Measurements from ENCODE around the gene CDC23.
A peak's percentile ranks its signal among the peaks of the same experiment; 100 is the strongest.
"Not testable (repeated sequence)": the region's sequence is repeated elsewhere in the genome, so short reads cannot be mapped to it uniquely, and the experiment has no call there.

CDC23 gene

GRCh38 chr5:138213161-138214029, at the start of gene CDC23:
Gene CDC23, minus strand, starts transcription at chr5:138213323. Its CDS starts 11 bp downstream, at chr5:138213312.
- FAIRE-seq = peak; percentile 100
- peak; percentile 95 for DNase-seq (ENCODE audit: insufficient read length, low spot score)

- FAIRE-seq = no peak
Measured at GRCh38 chr5:138258704-138259292, 45.7 kb upstream of the CDC23 start.

GRCh38 chr5:138257583-138257982, 44.5 kb upstream of the CDC23 start:
- no peak for FAIRE-seq

More at GRCh38 chr5:138258704-138259292, 45.7 kb upstream of the CDC23 start:
- no peak for DNase-seq (ENCODE audit: insufficient read length, low spot score)

GRCh38 chr5:138252944-138253343, 39.8 kb upstream of the CDC23 start:
- FAIRE-seq = no peak
- DNase-seq (ENCODE audit: insufficient read length, low spot score) = no peak

More at GRCh38 chr5:138257583-138257982, 44.5 kb upstream of the CDC23 start:
- no peak for DNase-seq (ENCODE audit: insufficient read length, low spot score)

GRCh38 chr5:138247800-138248199, 34.7 kb upstream of the CDC23 start:
- FAIRE-seq; DNase-seq (ENCODE audit: insufficient read length, low spot score): not testable (repeated sequence)

- FAIRE-seq = no peak
- no peak for DNase-seq (ENCODE audit: insufficient read length, low spot score)
Measured at GRCh38 chr5:138246822-138247221, 33.7 kb upstream of the CDC23 start.

- no peak for FAIRE-seq
- DNase-seq (ENCODE audit: insufficient read length, low spot score) = no peak
Measured at GRCh38 chr5:138246334-138246733, 33.2 kb upstream of the CDC23 start.

GRCh38 chr5:138245717-138246116, 32.6 kb upstream of the CDC23 start:
- DNase-seq (ENCODE audit: insufficient read length, low spot score) = no peak
- no peak for FAIRE-seq

GRCh38 chr5:138243794-138244193, 30.7 kb upstream of the CDC23 start:
- no peak for FAIRE-seq
- DNase-seq (ENCODE audit: insufficient read length, low spot score) = no peak

- no peak for DNase-seq (ENCODE audit: insufficient read length, low spot score)
- no peak for FAIRE-seq
Measured at GRCh38 chr5:138241688-138242571, 28.8 kb upstream of the CDC23 start.

GRCh38 chr5:138240650-138241385, 27.7 kb upstream of the CDC23 start:
- peak; percentile 70 for FAIRE-seq
- no peak for DNase-seq (ENCODE audit: insufficient read length, low spot score)

- FAIRE-seq (no peak), DNase-seq (ENCODE audit: insufficient read length, low spot score) (no peak)
Measured at GRCh38 chr5:138238034-138238433, 24.9 kb upstream of the CDC23 start.

- no peak for FAIRE-seq
Measured at GRCh38 chr5:138234651-138235050, 21.5 kb upstream of the CDC23 start.

GRCh38 chr5:138233280-138233679, 20.2 kb upstream of the CDC23 start:
- no peak for DNase-seq (ENCODE audit: insufficient read length, low spot score)
- no peak for FAIRE-seq

More at GRCh38 chr5:138234651-138235050, 21.5 kb upstream of the CDC23 start:
- DNase-seq (ENCODE audit: insufficient read length, low spot score) = no peak

GRCh38 chr5:138230981-138231589, 18.0 kb upstream of the CDC23 start:
- no peak for FAIRE-seq

GRCh38 chr5:138230261-138230660, 17.1 kb upstream of the CDC23 start:
- no peak for FAIRE-seq
- no peak for DNase-seq (ENCODE audit: insufficient read length, low spot score)

More at GRCh38 chr5:138230981-138231589, 18.0 kb upstream of the CDC23 start:
- DNase-seq (ENCODE audit: insufficient read length, low spot score) = no peak

- FAIRE-seq = no peak
- no peak for DNase-seq (ENCODE audit: insufficient read length, low spot score)
Measured at GRCh38 chr5:138229387-138229786, 16.3 kb upstream of the CDC23 start.

- no peak for DNase-seq (ENCODE audit: insufficient read length, low spot score)
Measured at GRCh38 chr5:138226910-138227309, 13.8 kb upstream of the CDC23 start.

GRCh38 chr5:138224712-138225111, 11.6 kb upstream of the CDC23 start:
- FAIRE-seq (no peak), DNase-seq (ENCODE audit: insufficient read length, low spot score) (no peak)

More at GRCh38 chr5:138226910-138227309, 13.8 kb upstream of the CDC23 start:
- FAIRE-seq = no peak

- FAIRE-seq = no peak
Measured at GRCh38 chr5:138223532-138223931, 10.4 kb upstream of the CDC23 start.

More at GRCh38 chr5:138223532-138223931, 10.4 kb upstream of the CDC23 start:
- no peak for DNase-seq (ENCODE audit: insufficient read length, low spot score)

Data from GM19239 (cell line).